Lung (tissue), 12 donors: ENCODE results near the gene TBCD. TPM values are rescaled to one million over a fixed set of nuclear protein-coding genes. Genes with fewer than 3 reads are reported as not detected.
A peak's percentile ranks its signal among the peaks of the same experiment; 100 is the strongest.

Source experiments
- ATAC-seq: fragments of 200-7000 bp; cut with Tn5 transposase; one replicate; pipeline ENCODE4 v1.9.1; 2020; ENCODE audit warnings: moderate number of reproducible peaks; ENCODE audit not compliant: insufficient read depth, low FRiP score
- DNase-seq, 3 donors: peaks; one replicate each; pipeline ENCODE4 v3.0.0-alpha.2; 2013 to 2017
- H3K27ac ChIP-seq, 2 donors: one replicate each; pipeline ENCODE4 v1.5.1; 2013; ENCODE audit warnings: mild to moderate bottlenecking in 2 of 2, moderate library complexity in 2 of 2, control low read depth in 1 of 2, inconsistent platforms in 1 of 2, low read depth in 1 of 2, low read length in 1 of 2
- H3K27me3 ChIP-seq, 3 donors: one replicate each; pipeline ENCODE4 v1.5.1; 2013; ENCODE audit warnings: low read length in 2 of 3; ENCODE audit not compliant: control insufficient read depth in 3 of 3, insufficient read depth in 3 of 3
- H3K36me3 ChIP-seq, 4 donors: one replicate each; pipeline ENCODE4 v1.5.1; 2013; ENCODE audit warnings: low read length in 4 of 4, mild to moderate bottlenecking in 1 of 4, moderate library complexity in 1 of 4; ENCODE audit not compliant: control insufficient read depth in 4 of 4, insufficient read depth in 4 of 4
- H3K4me1 ChIP-seq, 5 donors: one replicate each; pipeline ENCODE4 v1.5.1; 2013; ENCODE audit warnings: low read length in 5 of 5, mild to moderate bottlenecking in 2 of 5, moderate library complexity in 1 of 5; ENCODE audit not compliant: control insufficient read depth in 5 of 5, insufficient read depth in 5 of 5
- H3K4me3 ChIP-seq: one replicate; pipeline ENCODE4 v1.5.1; 2013; ENCODE audit warnings: mild to moderate bottlenecking, control low read depth, moderate library complexity
- H3K9ac ChIP-seq, 2 donors: one replicate each; pipeline ENCODE4 v1.5.1; 2013; ENCODE audit warnings: low read length in 2 of 2, control low read depth in 1 of 2; ENCODE audit not compliant: insufficient read depth in 1 of 2
- H3K9me3 ChIP-seq, 4 donors: one replicate each; pipeline ENCODE4 v1.5.1; 2013; ENCODE audit warnings: low read length in 3 of 4, mild to moderate bottlenecking in 1 of 4, moderate library complexity in 1 of 4; ENCODE audit not compliant: control insufficient read depth in 4 of 4, insufficient read depth in 3 of 4
- CTCF ChIP-seq: IDR thresholded peaks from 2 replicates; pipeline ENCODE4 v1.5.1; 2012; ENCODE audit warnings: mild to moderate bottlenecking; ENCODE audit errors: control extremely low read depth, extremely low read depth
- WGBS, 2 donors: extraction: QIAGEN DNeasy Blood & Tissue Kit; methylation state at CpG; one replicate each; pipeline ENCODE4 v1.1.7; 2013; 5-methylcytosine and 5-hydroxymethylcytosine counted together
- polyA plus RNA-seq, 2 donors: library from polyadenylated mRNA; stranded (reverse); fragments of 200-250 nt; gene quantifications; one replicate each; pipeline ENCODE4 v1.2.1, GENCODE V29; 2013
- total RNA-seq, 2 donors: library from RNA; depleted of rRNA in 1 of 2; stranded (reverse); fragments of >200 nt in 1 of 2; gene quantifications; one replicate each; pipeline ENCODE4 v1.2.1, GENCODE V29; 2014 to 2021
- donor health status: control.
- donor health status: control.
- donor health status: Bipolar disorder and iron deficiency.
- donor health status: healthy.
- donor health status: DM: yes; HTN: yes; CAD: no.

TBCD gene
- total and polyA plus RNA-seq, 4 donors, result 57.6 to 119 (median 90.3) TPM

GRCh38 chr17:82805823-82806222, 54.0 kb downstream of the TBCD start:
- no peak overlapping the region for H3K27ac ChIP-seq
- H3K4me3 ChIP-seq, result no peak overlapping the region
- ATAC-seq, result no peak
- no peaks in the 10 kb centered on the region for H3K27me3 ChIP-seq
- H3K36me3 ChIP-seq, result peaks cover 0 to 24% (median 6%) of the 10 kb centered on the region in 4 donors
- TF ChIP-seq CTCF, result no peak
- no peak overlapping the region for H3K9ac ChIP-seq
- no peak for DNase-seq
- H3K9me3 ChIP-seq, result peaks cover 0 to 4% (median 0%) of the 10 kb centered on the region in 4 donors
- 93% methylated on average over 19 of the region's 19 CpGs for whole genome bisulfite sequencing, 2 donors
- no peaks in the 10 kb centered on the region for H3K4me1 ChIP-seq

- Histone ChIP-seq H3K27me3 (no peaks in the 10 kb centered on the region), H3K9ac (no peak overlapping the region), H3K9me3 (no peaks in the 10 kb centered on the region), H3K4me1 (no peaks in the 10 kb centered on the region), H3K4me3 (no peak overlapping the region), H3K27ac (no peak overlapping the region), H3K36me3 (peaks cover 0 to 29% (median 4%) of the 10 kb centered on the region in 4 donors)
- no peak for ATAC-seq
- no peak for DNase-seq
- TF ChIP-seq CTCF, result no peak
- 94 to 97% methylated on average over 21 of the region's 21 CpGs for WGBS, 2 donors
Observed at GRCh38 chr17:82806645-82807044, 54.8 kb downstream of the TBCD start.

- Histone ChIP-seq H3K9ac (no peak overlapping the region), H3K4me3 (no peak overlapping the region), H3K4me1 (no peaks in the 10 kb centered on the region), H3K27ac (no peak overlapping the region), H3K9me3 (no peaks in the 10 kb centered on the region), H3K27me3 (no peaks in the 10 kb centered on the region), H3K36me3 (peaks cover 0 to 33% (median 3%) of the 10 kb centered on the region in 4 donors)
- WGBS, 2 donors, result 78 to 84% methylated on average over 9 of the region's 9 CpGs
- TF ChIP-seq CTCF, result no peak
- no peak for DNase-seq
- ATAC-seq, result no peak
Observed at GRCh38 chr17:82807101-82807500, 55.2 kb downstream of the TBCD start.

- TF ChIP-seq CTCF, result no peak
- no peak overlapping the region for H3K9ac ChIP-seq
- no peak overlapping the region for H3K4me3 ChIP-seq
- H3K4me1 ChIP-seq, result no peaks in the 10 kb centered on the region
- DNase-seq, result peak in 1 of 3 donors; percentile 24
- no peaks in the 10 kb centered on the region for H3K27me3 ChIP-seq
- no peaks in the 10 kb centered on the region for H3K9me3 ChIP-seq
- H3K27ac ChIP-seq, result no peak overlapping the region
- WGBS, 2 donors, result 92 to 95% methylated on average over 18 to 21 of the region's 21 CpGs
- peaks cover 0 to 34% (median 3%) of the 10 kb centered on the region in 4 donors for H3K36me3 ChIP-seq
- no peak for ATAC-seq
Observed at GRCh38 chr17:82807562-82807961, 55.7 kb downstream of the TBCD start.
